Astrocyte of the cerebellum (primary cell): ENCODE measurements around the gene ARRDC1.

Experiments
- DNase-seq: peaks from one replicate; pipeline ENCODE4 v3.0.0-alpha.2; 2011; ENCODE audit warnings: low read depth
- H3K4me3 ChIP-seq: 2 replicates; pipeline ENCODE4 v1.5.1; 2011; ENCODE audit warnings: mild to moderate bottlenecking, low read depth, low read length, moderate library complexity
- in situ Hi-C: cut with HindIII; loops from 2 replicates; pipeline ENCODE4 v1.10.0; 2017; ENCODE audit warnings: low sequenced_read_pairs
- TF ChIP-seq, protein P1 (sequence below): IDR thresholded peaks from 2 replicates; pipeline ENCODE4 v1.5.1; 2012; ENCODE audit warnings: low read length, low read depth, moderate library complexity, mild to moderate bottlenecking; ENCODE audit errors: missing control alignments

The ARRDC1 gene

DNA sequence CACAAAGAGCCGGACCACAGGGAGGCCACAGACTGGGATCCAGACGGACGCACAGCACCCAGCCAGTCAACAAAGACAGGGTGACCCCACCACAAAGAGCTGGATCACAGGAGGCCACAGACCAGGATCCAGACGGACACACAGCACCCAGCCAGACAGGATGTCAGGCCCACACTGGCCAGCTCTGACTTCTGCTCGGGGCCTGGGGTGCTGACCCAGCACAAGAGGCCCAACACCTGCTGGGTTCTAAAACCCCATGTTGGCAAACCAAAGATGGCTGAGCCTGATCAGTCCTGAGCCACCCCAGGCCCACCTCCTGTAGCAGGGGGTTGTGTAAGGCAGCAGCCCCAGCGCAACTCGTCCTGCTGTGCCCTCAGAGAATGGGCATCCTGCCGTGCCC lies 21.5 kb upstream of the ARRDC1 start:
- TF ChIP-seq, protein P1, sequence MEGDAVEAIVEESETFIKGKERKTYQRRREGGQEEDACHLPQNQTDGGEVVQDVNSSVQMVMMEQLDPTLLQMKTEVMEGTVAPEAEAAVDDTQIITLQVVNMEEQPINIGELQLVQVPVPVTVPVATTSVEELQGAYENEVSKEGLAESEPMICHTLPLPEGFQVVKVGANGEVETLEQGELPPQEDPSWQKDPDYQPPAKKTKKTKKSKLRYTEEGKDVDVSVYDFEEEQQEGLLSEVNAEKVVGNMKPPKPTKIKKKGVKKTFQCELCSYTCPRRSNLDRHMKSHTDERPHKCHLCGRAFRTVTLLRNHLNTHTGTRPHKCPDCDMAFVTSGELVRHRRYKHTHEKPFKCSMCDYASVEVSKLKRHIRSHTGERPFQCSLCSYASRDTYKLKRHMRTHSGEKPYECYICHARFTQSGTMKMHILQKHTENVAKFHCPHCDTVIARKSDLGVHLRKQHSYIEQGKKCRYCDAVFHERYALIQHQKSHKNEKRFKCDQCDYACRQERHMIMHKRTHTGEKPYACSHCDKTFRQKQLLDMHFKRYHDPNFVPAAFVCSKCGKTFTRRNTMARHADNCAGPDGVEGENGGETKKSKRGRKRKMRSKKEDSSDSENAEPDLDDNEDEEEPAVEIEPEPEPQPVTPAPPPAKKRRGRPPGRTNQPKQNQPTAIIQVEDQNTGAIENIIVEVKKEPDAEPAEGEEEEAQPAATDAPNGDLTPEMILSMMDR = no peak
- DNase-seq = no peak
- H3K4me3 ChIP-seq = no peak overlapping the region
- in situ Hi-C loops = no loop called here

DNA sequence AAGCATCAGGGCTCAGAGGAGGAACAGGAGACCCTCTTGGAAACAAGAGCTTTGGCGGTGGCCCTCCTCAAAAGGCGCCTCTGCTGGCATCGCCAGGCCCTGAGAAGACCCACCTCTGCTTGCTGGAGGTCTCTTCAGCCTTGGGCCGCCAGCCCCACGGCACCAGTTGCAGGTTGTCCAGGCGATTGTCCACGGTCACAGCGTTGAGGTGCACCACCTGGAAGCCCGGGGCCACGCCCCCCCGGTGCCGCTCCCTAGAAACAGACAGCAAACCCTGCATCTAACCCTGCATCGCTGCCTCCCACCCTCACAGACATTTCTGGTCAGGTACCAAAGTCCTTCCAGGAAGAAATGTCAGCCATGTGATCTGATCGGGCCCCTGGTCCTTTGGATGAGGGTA lies 18.6 kb upstream of the ARRDC1 start:
- no peak overlapping the region for H3K4me3 ChIP-seq
- in situ Hi-C loops = no loop called here
- DNase-seq = no peak
- TF ChIP-seq, protein P1 = no peak

DNA sequence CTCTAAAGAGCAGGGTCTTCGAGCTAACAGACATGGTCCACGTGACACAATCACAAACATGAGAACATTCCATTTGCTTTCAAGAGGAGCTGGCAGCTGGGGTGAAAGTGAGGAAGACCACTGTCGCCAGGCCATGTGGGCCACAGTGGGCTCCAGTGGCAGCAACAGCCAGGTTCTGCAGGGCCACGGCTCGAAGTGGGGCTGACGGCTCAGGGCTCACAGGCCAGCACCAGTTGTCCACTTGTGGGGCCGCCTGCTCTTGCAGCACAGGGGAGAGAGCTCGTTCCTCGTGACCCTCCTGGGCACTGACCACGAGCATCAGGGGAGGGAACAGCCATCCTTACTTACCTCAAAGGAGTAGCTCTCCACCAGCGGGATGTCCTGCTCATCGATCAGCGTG lies 17.2 kb upstream of the ARRDC1 start:
- no peak for DNase-seq
- TF ChIP-seq, protein P1 = no peak
- in situ Hi-C loops = no loop called here

DNA sequence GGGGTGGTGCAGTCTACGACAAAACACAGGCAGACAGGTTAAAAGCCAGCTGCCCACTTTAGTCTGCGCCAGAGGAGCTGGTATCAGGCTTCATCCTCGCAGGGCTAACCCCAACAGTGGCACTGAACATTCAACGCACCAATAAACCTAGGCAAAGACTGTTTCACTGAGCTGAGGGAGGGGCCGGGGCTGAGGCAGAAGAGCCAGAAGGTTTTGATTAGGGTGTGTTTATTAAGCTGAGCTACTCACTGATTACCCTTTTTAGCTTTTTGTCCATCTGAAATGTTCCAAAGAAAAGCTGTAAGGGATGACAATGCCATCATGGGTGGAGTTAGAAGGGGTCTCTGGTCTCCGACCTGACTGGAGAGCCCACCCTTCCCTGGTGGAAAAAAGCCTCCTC lies 16.6 kb upstream of the ARRDC1 start:
- peak overlapping the region; percentile 65 for H3K4me3 ChIP-seq
- TF ChIP-seq, protein P1 = no peak
- in situ Hi-C loops = no loop called here
- DNase-seq = no peak

More for the DNA sequence above, 17.2 kb upstream of the ARRDC1 start:
- no peak overlapping the region for H3K4me3 ChIP-seq

DNA sequence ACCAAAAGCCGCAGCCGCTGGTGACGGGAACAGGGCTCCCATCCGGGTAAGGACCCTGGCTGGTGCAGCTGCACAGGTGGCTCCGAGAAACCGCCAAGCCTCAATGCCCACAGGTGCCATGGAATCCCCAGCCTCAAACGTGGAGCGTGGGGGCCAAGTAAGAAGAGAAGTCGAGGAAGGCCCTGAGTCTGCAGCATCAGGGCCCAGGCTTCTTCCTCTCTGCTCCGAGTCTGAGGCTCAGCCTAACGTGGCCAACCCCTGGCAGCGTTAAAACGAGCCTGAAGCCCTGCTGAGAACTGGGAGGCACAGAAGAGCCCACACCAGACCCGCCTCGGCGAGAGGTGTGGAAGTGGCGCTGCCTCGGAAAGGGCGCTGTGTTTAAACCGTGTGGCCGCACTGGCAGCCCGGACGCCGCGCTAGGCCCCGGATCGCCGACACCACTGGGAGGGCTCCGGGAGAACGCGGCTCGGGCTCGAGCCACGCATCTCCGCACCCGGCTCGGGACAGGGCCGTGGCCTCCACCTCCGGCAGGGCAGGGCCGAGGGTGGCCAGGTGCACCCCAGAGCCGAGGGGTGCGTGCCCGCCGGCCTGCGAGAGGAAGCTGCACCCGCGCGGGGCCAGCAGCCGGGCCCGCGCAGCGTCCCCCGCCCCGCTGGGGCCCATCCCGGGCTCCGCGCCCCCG lies 15.9 kb upstream of the ARRDC1 start:
- no peak for DNase-seq
- peak overlapping the region; percentile 65 for H3K4me3 ChIP-seq
- in situ Hi-C loops = no loop called here
- TF ChIP-seq, protein P1 = no peak

DNA sequence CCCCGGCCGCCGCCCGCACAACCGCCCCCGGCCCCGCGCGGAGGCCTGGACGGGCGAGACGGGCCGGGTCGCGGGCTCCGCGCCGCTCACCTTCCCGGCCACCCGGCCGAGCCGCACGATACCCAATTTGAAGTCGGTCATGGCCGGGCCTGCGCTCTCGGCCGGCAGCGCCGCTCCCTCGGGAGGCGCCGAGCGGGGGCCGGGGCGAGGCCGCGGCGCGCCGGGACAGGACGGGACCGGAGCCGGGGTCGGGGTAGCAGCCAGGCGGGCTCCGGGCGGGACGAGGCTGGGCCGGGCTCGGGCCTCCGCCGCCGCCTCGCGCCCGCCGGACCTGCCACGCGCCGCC lies 15.4 kb upstream of the ARRDC1 start:
- TF ChIP-seq, protein P1 = no peak
- in situ Hi-C loops = no loop called here
- DNase-seq = no peak
- H3K4me3 ChIP-seq = peak overlapping the region; percentile 65
